Body of pancreas (tissue), 4 donors: ENCODE measurements around the gene MBTPS1.

Experiments used
- POLR2A ChIP-seq, 3 donors: fragments of 450-650 bp; IDR thresholded peaks; one replicate each; pipeline ENCODE4 v1.6.1; 2016; ENCODE audit warnings: antibody characterized with exemption in 3 of 3, mild to moderate bottlenecking in 2 of 3
- TF ChIP-seq, protein P1 (sequence below), 7 experiments: fragments of 450-650 bp in 4 of 7; fragments of 200-600 bp in 3 of 7; sonication (generic) in 3 of 7; IDR thresholded peaks; one replicate each; pipeline ENCODE4 v1.5.1; 2016 to 2019; ENCODE audit warnings: antibody characterized with exemption in 7 of 7

DNA sequence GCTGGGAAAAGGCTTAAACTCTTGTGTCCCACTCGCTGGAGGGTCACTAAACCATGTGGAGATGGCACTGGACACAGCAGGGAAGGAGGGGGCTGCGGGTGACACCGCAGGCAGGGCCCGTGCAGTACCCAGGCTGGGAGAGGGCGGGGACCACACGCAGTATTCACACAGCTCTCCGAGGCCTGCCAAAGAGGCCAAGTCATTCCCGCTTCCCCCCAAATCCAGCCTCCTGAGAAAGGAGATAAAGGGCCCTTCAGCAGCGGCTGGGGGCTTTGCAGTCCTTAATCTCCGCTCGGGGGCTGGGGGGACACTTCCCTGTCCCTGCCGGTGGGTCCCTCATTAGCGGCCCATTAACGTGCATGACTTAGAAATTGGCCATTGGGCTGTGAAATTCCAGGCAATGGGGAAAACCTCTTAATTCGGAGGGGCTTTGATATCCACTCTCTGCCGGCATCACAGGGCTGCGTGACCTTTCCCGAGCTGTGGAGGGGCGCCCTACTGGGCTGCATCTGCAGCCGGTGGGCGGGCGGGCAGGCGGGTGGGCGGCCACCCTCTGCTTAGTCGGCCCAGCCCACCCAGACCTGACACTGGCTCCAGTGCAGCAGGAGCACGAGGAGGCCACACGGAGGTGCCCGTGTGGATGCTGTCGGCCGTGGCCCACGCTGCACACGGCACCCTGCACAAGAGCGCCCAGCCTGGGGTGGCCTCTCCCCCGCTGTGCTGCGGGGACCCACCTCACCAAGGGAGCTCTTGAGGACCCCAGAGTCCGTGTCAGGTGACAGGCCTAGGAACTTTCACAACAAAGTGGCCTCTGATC is 71.5 kb downstream of the MBTPS1 start:
- TF ChIP-seq, protein P1, sequence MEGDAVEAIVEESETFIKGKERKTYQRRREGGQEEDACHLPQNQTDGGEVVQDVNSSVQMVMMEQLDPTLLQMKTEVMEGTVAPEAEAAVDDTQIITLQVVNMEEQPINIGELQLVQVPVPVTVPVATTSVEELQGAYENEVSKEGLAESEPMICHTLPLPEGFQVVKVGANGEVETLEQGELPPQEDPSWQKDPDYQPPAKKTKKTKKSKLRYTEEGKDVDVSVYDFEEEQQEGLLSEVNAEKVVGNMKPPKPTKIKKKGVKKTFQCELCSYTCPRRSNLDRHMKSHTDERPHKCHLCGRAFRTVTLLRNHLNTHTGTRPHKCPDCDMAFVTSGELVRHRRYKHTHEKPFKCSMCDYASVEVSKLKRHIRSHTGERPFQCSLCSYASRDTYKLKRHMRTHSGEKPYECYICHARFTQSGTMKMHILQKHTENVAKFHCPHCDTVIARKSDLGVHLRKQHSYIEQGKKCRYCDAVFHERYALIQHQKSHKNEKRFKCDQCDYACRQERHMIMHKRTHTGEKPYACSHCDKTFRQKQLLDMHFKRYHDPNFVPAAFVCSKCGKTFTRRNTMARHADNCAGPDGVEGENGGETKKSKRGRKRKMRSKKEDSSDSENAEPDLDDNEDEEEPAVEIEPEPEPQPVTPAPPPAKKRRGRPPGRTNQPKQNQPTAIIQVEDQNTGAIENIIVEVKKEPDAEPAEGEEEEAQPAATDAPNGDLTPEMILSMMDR (IDR thresholded peaks at IDR 0.05): no peak
- TF ChIP-seq POLR2A (IDR thresholded peaks at IDR 0.05): no peak
